Cortex of kidney (tissue), 1 donor: ENCODE results near the gene CLCN6.

ENCODE experiments used
- DNase-seq: peaks from one replicate; lab custom pipeline; 2025; lab: John Stamatoyannopoulos, UW

Gene CLCN6

GRCh38 chr1:11805422-11806306, at the start of gene CLCN6, which contains the start of gene MTHFR:
Gene CLCN6 (plus strand): TSS chr1:11806191. CDS start chr1:11806263, 72 bp downstream.
Gene MTHFR (minus strand): TSS chr1:11805964. CDS start chr1:11803116, 2,848 bp downstream.
- DNase-seq: peak; percentile 97

- no peak for DNase-seq
Measured at GRCh38 chr1:11757047-11757446, 48.9 kb upstream of the CLCN6 start.

- no peak for DNase-seq
Measured at GRCh38 chr1:11759791-11760190, 46.2 kb upstream of the CLCN6 start.

GRCh38 chr1:11761285-11761684, 44.7 kb upstream of the CLCN6 start:
- no peak for DNase-seq

- no peak for DNase-seq
Measured at GRCh38 chr1:11761988-11762406, 44.0 kb upstream of the CLCN6 start, which contains the start of gene C1orf167. Gene C1orf167 (plus strand): TSS chr1:11762193. CDS start chr1:11764401, 2,208 bp downstream.

GRCh38 chr1:11764115-11764514, 41.9 kb upstream of the CLCN6 start:
- no peak for DNase-seq

GRCh38 chr1:11764519-11764918, 41.5 kb upstream of the CLCN6 start:
- DNase-seq: no peak

GRCh38 chr1:11765661-11766428, 40.1 kb upstream of the CLCN6 start:
- DNase-seq: no peak

- no peak for DNase-seq
Measured at GRCh38 chr1:11766429-11766776, 39.6 kb upstream of the CLCN6 start.

GRCh38 chr1:11767922-11768704, 37.9 kb upstream of the CLCN6 start:
- DNase-seq: no peak

GRCh38 chr1:11768821-11769220, 37.2 kb upstream of the CLCN6 start:
- DNase-seq: no peak

GRCh38 chr1:11769274-11769673, 36.7 kb upstream of the CLCN6 start:
- DNase-seq: no peak

GRCh38 chr1:11770011-11770410, 36.0 kb upstream of the CLCN6 start:
- DNase-seq: no peak

GRCh38 chr1:11771481-11772043, 34.4 kb upstream of the CLCN6 start:
- DNase-seq: no peak

- no peak for DNase-seq
Measured at GRCh38 chr1:11772458-11772857, 33.5 kb upstream of the CLCN6 start.

GRCh38 chr1:11774753-11775152, 31.2 kb upstream of the CLCN6 start:
- no peak for DNase-seq

GRCh38 chr1:11777658-11778322, 28.2 kb upstream of the CLCN6 start:
- DNase-seq: no peak

- DNase-seq: no peak
Measured at GRCh38 chr1:11778336-11778735, 27.7 kb upstream of the CLCN6 start.

GRCh38 chr1:11778844-11779623, 27.0 kb upstream of the CLCN6 start:
- DNase-seq: no peak

GRCh38 chr1:11779715-11780379, 26.1 kb upstream of the CLCN6 start:
- no peak for DNase-seq
